ENCODE data around the gene IFNA2.

Gene IFNA2

DNA sequence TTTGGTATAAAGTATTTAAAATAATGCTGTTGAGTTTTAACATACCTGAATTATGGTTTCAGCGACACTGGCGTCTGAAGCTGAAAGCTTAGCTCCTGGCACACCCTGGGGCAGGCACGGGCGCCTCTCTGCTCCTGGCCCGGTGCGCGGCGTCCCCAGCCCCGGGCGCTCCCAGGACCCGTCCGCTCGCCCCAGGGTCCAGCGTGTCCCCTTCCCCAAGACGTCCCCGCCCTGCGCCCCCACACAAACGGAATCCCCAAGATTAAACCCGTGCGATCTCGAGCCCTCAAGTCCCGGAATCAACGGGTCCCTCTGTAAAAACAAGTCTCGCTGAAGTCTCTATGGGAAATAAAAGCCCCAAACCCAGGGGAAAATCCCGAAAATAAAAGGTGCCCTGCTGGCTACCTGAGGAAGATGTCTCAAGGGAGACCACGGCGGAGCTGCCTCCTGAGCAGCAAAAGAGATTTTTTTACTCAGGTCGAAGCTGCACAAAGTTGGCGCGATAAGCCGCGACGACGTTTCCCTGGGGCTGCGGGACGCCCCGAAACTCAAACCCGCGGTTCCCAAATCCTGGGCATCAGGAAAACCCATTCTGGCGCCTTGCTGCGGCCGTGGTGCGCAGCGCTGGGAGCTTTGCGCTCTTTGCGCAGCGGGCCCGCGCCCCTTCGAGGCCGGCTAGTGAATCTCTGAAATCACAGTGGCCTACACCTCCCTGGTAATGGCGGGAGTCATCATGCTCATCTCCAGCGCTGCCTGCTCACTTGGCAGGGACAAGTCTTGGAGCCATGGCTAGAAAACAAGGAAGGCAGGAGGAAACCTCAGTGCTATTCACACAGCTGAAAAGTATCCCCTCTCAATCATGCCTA is 17.4 kb upstream of the IFNA2 start:
- no peaks in the 10 kb centered on the region for H3K27me3 ChIP-seq (ENCODE audit: insufficient read depth, poor library complexity, severe bottlenecking)
- no peak for DNase-seq (ENCODE audit: low read depth in 1 of 2, low spot score in 1 of 2)
- TF ChIP-seq GABPA (IDR thresholded peaks at IDR 0.05; ENCODE audit: low read depth), result no peak
- TF ChIP-seq, protein P1, sequence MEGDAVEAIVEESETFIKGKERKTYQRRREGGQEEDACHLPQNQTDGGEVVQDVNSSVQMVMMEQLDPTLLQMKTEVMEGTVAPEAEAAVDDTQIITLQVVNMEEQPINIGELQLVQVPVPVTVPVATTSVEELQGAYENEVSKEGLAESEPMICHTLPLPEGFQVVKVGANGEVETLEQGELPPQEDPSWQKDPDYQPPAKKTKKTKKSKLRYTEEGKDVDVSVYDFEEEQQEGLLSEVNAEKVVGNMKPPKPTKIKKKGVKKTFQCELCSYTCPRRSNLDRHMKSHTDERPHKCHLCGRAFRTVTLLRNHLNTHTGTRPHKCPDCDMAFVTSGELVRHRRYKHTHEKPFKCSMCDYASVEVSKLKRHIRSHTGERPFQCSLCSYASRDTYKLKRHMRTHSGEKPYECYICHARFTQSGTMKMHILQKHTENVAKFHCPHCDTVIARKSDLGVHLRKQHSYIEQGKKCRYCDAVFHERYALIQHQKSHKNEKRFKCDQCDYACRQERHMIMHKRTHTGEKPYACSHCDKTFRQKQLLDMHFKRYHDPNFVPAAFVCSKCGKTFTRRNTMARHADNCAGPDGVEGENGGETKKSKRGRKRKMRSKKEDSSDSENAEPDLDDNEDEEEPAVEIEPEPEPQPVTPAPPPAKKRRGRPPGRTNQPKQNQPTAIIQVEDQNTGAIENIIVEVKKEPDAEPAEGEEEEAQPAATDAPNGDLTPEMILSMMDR (IDR thresholded peaks at IDR 0.05; ENCODE audit: insufficient read depth, low read length), result no peak
- TF ChIP-seq REST (IDR thresholded peaks at IDR 0.05; ENCODE audit: insufficient replicate concordance, low read depth), result no peak
- no peak for TF ChIP-seq POLR2AphosphoS5 (IDR thresholded peaks at IDR 0.05; ENCODE audit: low read depth)
- TF ChIP-seq SPI1 (IDR thresholded peaks at IDR 0.05; ENCODE audit: borderline replicate concordance, low read depth), result no peak
- H3K27ac ChIP-seq (replicated peaks), result no peak overlapping the region
- no peak overlapping the region for H3K4me3 ChIP-seq (replicated peaks; ENCODE audit: insufficient read depth, low read length)

- no peak for DNase-seq (ENCODE audit: low read depth in 1 of 2, low spot score in 1 of 2)
- TF ChIP-seq, protein P1 (IDR thresholded peaks at IDR 0.05; ENCODE audit: insufficient read depth, low read length), result no peak
- TF ChIP-seq REST (IDR thresholded peaks at IDR 0.05; ENCODE audit: insufficient replicate concordance, low read depth) (no peak), SPI1 (IDR thresholded peaks at IDR 0.05; ENCODE audit: borderline replicate concordance, low read depth) (no peak), POLR2AphosphoS5 (IDR thresholded peaks at IDR 0.05; ENCODE audit: low read depth) (no peak), GABPA (IDR thresholded peaks at IDR 0.05; ENCODE audit: low read depth) (no peak)
- Histone ChIP-seq H3K27me3 (ENCODE audit: insufficient read depth, poor library complexity, severe bottlenecking) (no peaks in the 10 kb centered on the region), H3K4me3 (replicated peaks; ENCODE audit: insufficient read depth, low read length) (no peak overlapping the region), H3K27ac (replicated peaks) (no peak overlapping the region)
These were observed 14.8 kb upstream of the IFNA2 start for GRCh38 chr9:21399956-21400355.

DNA sequence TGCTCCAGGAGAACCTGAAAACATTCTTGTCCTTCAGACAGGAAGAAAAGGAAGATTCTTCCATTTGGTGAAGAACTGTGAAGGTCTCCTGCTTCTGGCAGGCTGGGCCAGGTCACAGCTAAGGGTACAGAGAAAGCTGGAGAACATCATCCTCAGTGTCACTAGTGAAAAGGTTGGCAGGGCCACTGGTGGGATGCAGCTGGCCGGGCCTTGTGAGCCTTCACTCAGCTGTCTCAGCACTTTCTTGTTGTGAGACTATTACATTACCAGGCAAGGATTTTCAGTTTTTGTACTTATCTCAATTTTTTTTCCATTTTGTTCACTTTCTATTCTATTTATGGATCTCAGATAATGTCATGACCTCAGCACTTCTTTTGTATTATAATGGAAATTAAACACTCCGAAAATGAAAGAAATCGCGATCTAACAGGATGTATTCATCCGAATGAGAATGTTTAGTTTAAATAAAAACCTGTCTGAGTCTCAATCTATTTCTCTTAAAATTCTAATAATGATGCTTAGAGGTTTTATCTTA is 13.8 kb upstream of the IFNA2 start:
- TF ChIP-seq, protein P1 (IDR thresholded peaks at IDR 0.05; ENCODE audit: insufficient read depth, low read length), result no peak
- TF ChIP-seq REST (IDR thresholded peaks at IDR 0.05; ENCODE audit: insufficient replicate concordance, low read depth) (no peak), POLR2AphosphoS5 (IDR thresholded peaks at IDR 0.05; ENCODE audit: low read depth) (no peak), GABPA (IDR thresholded peaks at IDR 0.05; ENCODE audit: low read depth) (no peak), SPI1 (IDR thresholded peaks at IDR 0.05; ENCODE audit: borderline replicate concordance, low read depth) (no peak)
- H3K4me3 ChIP-seq (replicated peaks; ENCODE audit: insufficient read depth, low read length), result no peak overlapping the region
- no peak for DNase-seq (ENCODE audit: low read depth in 1 of 2, low spot score in 1 of 2)
- H3K27me3 ChIP-seq (ENCODE audit: insufficient read depth, poor library complexity, severe bottlenecking), result no peaks in the 10 kb centered on the region
- no peak overlapping the region for H3K27ac ChIP-seq (replicated peaks)

Data from HL-60 (cell line).